ENCODE results near the gene OR4F15. TPM values are rescaled to one million over a fixed set of nuclear protein-coding genes. Genes with fewer than 3 reads are reported as not detected.
"Not testable (repeated sequence)": the region's sequence is repeated elsewhere in the genome, so short reads cannot be mapped to it uniquely, and the experiment has no call there.

Gene OR4F15
- total and polyA plus RNA-seq, 2 donors, result not detected

GRCh38 chr15:101788001-101788400 lies 24.0 kb upstream of the OR4F15 start:
- H3K4me1 ChIP-seq (ENCODE audit: insufficient read depth); H3K36me3 ChIP-seq (ENCODE audit: insufficient read depth); H3K27ac ChIP-seq (ENCODE audit: low read depth); H3K4me3 ChIP-seq (ENCODE audit: low read depth, low read length); DNase-seq (ENCODE audit: extremely low spot score): not testable (repeated sequence)
- 85% methylated on average over 2 of the region's 2 CpGs for WGBS

- H3K36me3 ChIP-seq (ENCODE audit: insufficient read depth); H3K4me1 ChIP-seq (ENCODE audit: insufficient read depth); H3K27ac ChIP-seq (ENCODE audit: low read depth); DNase-seq (ENCODE audit: extremely low spot score); H3K4me3 ChIP-seq (ENCODE audit: low read depth, low read length): not testable (repeated sequence)
- WGBS, result 63% methylated on average over 5 of the region's 5 CpGs
Measured at GRCh38 chr15:101788503-101789269, 23.3 kb upstream of the OR4F15 start.

- no CpG with 5 or more reads among the region's 4 CpGs for WGBS
- H3K27ac ChIP-seq (ENCODE audit: low read depth), result not testable (repeated sequence)
Measured at GRCh38 chr15:101790748-101791147, 21.3 kb upstream of the OR4F15 start.

GRCh38 chr15:101793981-101794380 lies 18.0 kb upstream of the OR4F15 start:
- H3K27ac ChIP-seq (ENCODE audit: low read depth); H3K4me3 ChIP-seq (ENCODE audit: low read depth, low read length); H3K4me1 ChIP-seq (ENCODE audit: insufficient read depth); H3K36me3 ChIP-seq (ENCODE audit: insufficient read depth); DNase-seq (ENCODE audit: extremely low spot score): not testable (repeated sequence)
- 65% methylated on average over 7 of the region's 7 CpGs for WGBS

More at GRCh38 chr15:101790748-101791147, 21.3 kb upstream of the OR4F15 start:
- not testable (repeated sequence) for DNase-seq (ENCODE audit: extremely low spot score); H3K36me3 ChIP-seq (ENCODE audit: insufficient read depth); H3K4me3 ChIP-seq (ENCODE audit: low read depth, low read length); H3K4me1 ChIP-seq (ENCODE audit: insufficient read depth)

GRCh38 chr15:101795455-101795854 lies 16.5 kb upstream of the OR4F15 start:
- Histone ChIP-seq H3K4me1 (ENCODE audit: insufficient read depth) (no peaks in the 10 kb centered on the region), H3K36me3 (ENCODE audit: insufficient read depth) (no peaks in the 10 kb centered on the region), H3K4me3 (ENCODE audit: low read depth, low read length) (no peak overlapping the region), H3K27ac (ENCODE audit: low read depth) (no peak overlapping the region)
- no peak for DNase-seq (ENCODE audit: extremely low spot score)
- WGBS, result 75% methylated on average over 1 of the region's 1 CpG

GRCh38 chr15:101799665-101800064 lies 12.3 kb upstream of the OR4F15 start:
- WGBS, result 48% methylated on average over 1 of the region's 1 CpG
- Histone ChIP-seq H3K4me1 (ENCODE audit: insufficient read depth) (no peaks in the 10 kb centered on the region), H3K36me3 (ENCODE audit: insufficient read depth) (no peaks in the 10 kb centered on the region), H3K4me3 (ENCODE audit: low read depth, low read length) (no peak overlapping the region), H3K27ac (ENCODE audit: low read depth) (no peak overlapping the region)
- no peak for DNase-seq (ENCODE audit: extremely low spot score)

- H3K36me3 ChIP-seq (ENCODE audit: insufficient read depth), result no peaks in the 10 kb centered on the region
- 90% methylated on average over 1 of the region's 1 CpG for WGBS
Measured at GRCh38 chr15:101801048-101801447, 11.0 kb upstream of the OR4F15 start.

GRCh38 chr15:101803209-101803608 lies 8.8 kb upstream of the OR4F15 start, which contains the start of gene OR4F6:
Gene OR4F6, plus strand, starts transcription at chr15:101803509. Its CDS starts 2,211 bp downstream, at chr15:101805720.
- H3K27ac ChIP-seq (ENCODE audit: low read depth), result no peak within 1 kb of the TSS
- no peaks in the 10 kb centered on the region for H3K36me3 ChIP-seq (ENCODE audit: insufficient read depth)
- 94% methylated on average over 2 of the region's 2 CpGs for WGBS
- no peaks in the 10 kb centered on the region for H3K4me1 ChIP-seq (ENCODE audit: insufficient read depth)
- DNase-seq (ENCODE audit: extremely low spot score), result no peak
- H3K4me3 ChIP-seq (ENCODE audit: low read depth, low read length), result no peak within 1 kb of the TSS

More at GRCh38 chr15:101801048-101801447, 11.0 kb upstream of the OR4F15 start:
- no peak for DNase-seq (ENCODE audit: extremely low spot score)
- Histone ChIP-seq H3K27ac (ENCODE audit: low read depth) (no peak overlapping the region), H3K4me1 (ENCODE audit: insufficient read depth) (no peaks in the 10 kb centered on the region), H3K4me3 (ENCODE audit: low read depth, low read length) (no peak overlapping the region)

GRCh38 chr15:101803676-101804075 lies 8.3 kb upstream of the OR4F15 start:
- no peaks in the 10 kb centered on the region for H3K36me3 ChIP-seq (ENCODE audit: insufficient read depth)
- no peak overlapping the region for H3K27ac ChIP-seq (ENCODE audit: low read depth)
- H3K4me1 ChIP-seq (ENCODE audit: insufficient read depth), result no peaks in the 10 kb centered on the region
- no peak overlapping the region for H3K4me3 ChIP-seq (ENCODE audit: low read depth, low read length)
- 59% methylated on average over 5 of the region's 5 CpGs for WGBS
- DNase-seq (ENCODE audit: extremely low spot score), result no peak

GRCh38 chr15:101804375-101804774 lies 7.6 kb upstream of the OR4F15 start:
- Histone ChIP-seq H3K27ac (ENCODE audit: low read depth) (no peak overlapping the region), H3K4me3 (ENCODE audit: low read depth, low read length) (no peak overlapping the region), H3K4me1 (ENCODE audit: insufficient read depth) (no peaks in the 10 kb centered on the region), H3K36me3 (ENCODE audit: insufficient read depth) (no peaks in the 10 kb centered on the region)
- no peak for DNase-seq (ENCODE audit: extremely low spot score)

GRCh38 chr15:101804941-101805340 lies 7.1 kb upstream of the OR4F15 start:
- Histone ChIP-seq H3K4me3 (ENCODE audit: low read depth, low read length) (no peak overlapping the region), H3K36me3 (ENCODE audit: insufficient read depth) (no peaks in the 10 kb centered on the region), H3K4me1 (ENCODE audit: insufficient read depth) (no peaks in the 10 kb centered on the region), H3K27ac (ENCODE audit: low read depth) (no peak overlapping the region)
- DNase-seq (ENCODE audit: extremely low spot score), result no peak

- 70% methylated on average over 6 of the region's 6 CpGs for WGBS
- H3K4me3 ChIP-seq (ENCODE audit: low read depth, low read length), result no peak overlapping the region
Measured at GRCh38 chr15:101805605-101806345, 6.2 kb upstream of the OR4F15 start.

GRCh38 chr15:101807345-101807945 lies 4.6 kb upstream of the OR4F15 start:
- Histone ChIP-seq H3K4me3 (ENCODE audit: low read depth, low read length) (no peak overlapping the region), H3K4me1 (ENCODE audit: insufficient read depth) (no peaks in the 10 kb centered on the region), H3K27ac (ENCODE audit: low read depth) (no peak overlapping the region), H3K36me3 (ENCODE audit: insufficient read depth) (no peaks in the 10 kb centered on the region)
- WGBS, result 57% methylated on average over 10 of the region's 10 CpGs
- no peak for DNase-seq (ENCODE audit: extremely low spot score)

More at GRCh38 chr15:101805605-101806345, 6.2 kb upstream of the OR4F15 start:
- Histone ChIP-seq H3K4me1 (ENCODE audit: insufficient read depth) (no peaks in the 10 kb centered on the region), H3K36me3 (ENCODE audit: insufficient read depth) (no peaks in the 10 kb centered on the region), H3K27ac (ENCODE audit: low read depth) (no peak overlapping the region)
- no peak for DNase-seq (ENCODE audit: extremely low spot score)

GRCh38 chr15:101808201-101808600 lies 3.8 kb upstream of the OR4F15 start:
- no peak overlapping the region for H3K27ac ChIP-seq (ENCODE audit: low read depth)
- no peak for DNase-seq (ENCODE audit: extremely low spot score)
- no peaks in the 10 kb centered on the region for H3K4me1 ChIP-seq (ENCODE audit: insufficient read depth)
- H3K4me3 ChIP-seq (ENCODE audit: low read depth, low read length), result no peak overlapping the region
- no peaks in the 10 kb centered on the region for H3K36me3 ChIP-seq (ENCODE audit: insufficient read depth)
- 64% methylated on average over 2 of the region's 2 CpGs for WGBS
